H1 (cell line): Measurements from ENCODE around the gene MXD1. TPM values are rescaled to one million over a fixed set of nuclear protein-coding genes. Genes with fewer than 3 reads are reported as not detected.

ENCODE experiments used
- CTCF ChIA-PET: fragments of 300-600 bp; sonication (Branson Sonifier 250); formaldehyde crosslinking; loops from one replicate; lab custom pipeline; 2021; ENCODE audit not compliant: partially characterized antibody; lab: Charles Lee
- POLR2A ChIA-PET: fragments of 300-600 bp; sonication (Branson Sonifier 250); formaldehyde crosslinking; loops from one replicate; lab custom pipeline; 2021; ENCODE audit warnings: inconsistent platforms; ENCODE audit not compliant: partially characterized antibody; lab: Charles Lee
- DNase-seq, 2 experiments: peaks; one replicate each; pipeline versions ENCODE4 v3.0.0 to v3.0.0-alpha.2; 2010 to 2022; ENCODE audit warnings: low spot score in 2 of 2, low read depth in 1 of 2, mixed read lengths in 1 of 2
- FAIRE-seq: peaks from 2 replicates; lab custom pipeline; 2011; peaks lifted over from hg19 to GRCh38; lab: Jason Lieb, UNC
- H2AFZ ChIP-seq: 2 replicates; pipeline ENCODE4 v1.8.1; 2012; ENCODE audit warnings: low read length, inconsistent platforms
- H2AK5ac ChIP-seq: 2 replicates; pipeline ENCODE4 v1.6.1; 2013; ENCODE audit warnings: low read depth, low read length
- H2BK120ac ChIP-seq: replicated peaks from 2 replicates; pipeline ENCODE3; 2013; ENCODE audit warnings: low read depth, low read length, inconsistent platforms
- H2BK12ac ChIP-seq: 2 replicates; pipeline ENCODE4 v1.6.1; 2013; ENCODE audit warnings: low read depth, low read length
- H2BK15ac ChIP-seq: 2 replicates; pipeline ENCODE4 v1.6.1; 2013; ENCODE audit warnings: low read length
- H2BK20ac ChIP-seq: 2 replicates; pipeline ENCODE4 v1.6.1; 2013; ENCODE audit warnings: low read length
- H2BK5ac ChIP-seq: 2 replicates; pipeline ENCODE4 v1.6.1; 2013; ENCODE audit warnings: low read depth, low read length
- H3K14ac ChIP-seq: 2 replicates; pipeline ENCODE4 v1.6.1; 2013; ENCODE audit warnings: inconsistent platforms; ENCODE audit not compliant: insufficient read length
- H3K18ac ChIP-seq: 2 replicates; pipeline ENCODE4 v1.6.1; 2013; ENCODE audit warnings: low read length; ENCODE audit errors: extremely low read depth
- H3K23ac ChIP-seq: 2 replicates; pipeline ENCODE4 v1.6.1; 2013; ENCODE audit warnings: inconsistent platforms; ENCODE audit not compliant: insufficient read length
- H3K23me2 ChIP-seq: 2 replicates; pipeline ENCODE4 v1.6.1; 2013; ENCODE audit warnings: low read depth, low read length
- H3K27ac ChIP-seq: 2 replicates; pipeline ENCODE4 v1.6.1; 2011; ENCODE audit warnings: low read depth, low read length, inconsistent platforms
- H3K27me3 ChIP-seq, 4 experiments: replicated peaks in 1 of 4; 1 replicate in 1 of 4; 2 replicates in 3 of 4; pipeline versions ENCODE4 v1.6.1 to v1.8.1; 2011 to 2013; ENCODE audit warnings: low read length in 3 of 4, mild to moderate bottlenecking in 3 of 4, inconsistent platforms in 2 of 4, mixed read lengths in 2 of 4, moderate library complexity in 1 of 4; ENCODE audit not compliant: control insufficient read depth in 3 of 4, insufficient read depth in 3 of 4; ENCODE audit errors: extremely low read depth in 1 of 4
- H3K36me3 ChIP-seq, 4 experiments: 2 replicates each; pipeline versions ENCODE4 v1.6.1 to v1.8.1; 2011 to 2013; ENCODE audit warnings: mild to moderate bottlenecking in 4 of 4, low read length in 3 of 4, moderate library complexity in 2 of 4, control low read depth in 1 of 4, inconsistent platforms in 1 of 4; ENCODE audit not compliant: insufficient read depth in 4 of 4, control insufficient read depth in 2 of 4
- H3K4ac ChIP-seq: replicated peaks from 2 replicates; pipeline ENCODE3; 2013; ENCODE audit warnings: low read length, low read depth, mixed read lengths, inconsistent platforms; ENCODE audit not compliant: insufficient read length
- H3K4me1 ChIP-seq, 4 experiments: replicated peaks in 1 of 4; 1 replicate in 1 of 4; 2 replicates in 3 of 4; pipeline versions ENCODE4 v1.6.1 to v1.8.1; 2011 to 2013; ENCODE audit warnings: low read length in 3 of 4, inconsistent platforms in 2 of 4, mixed read lengths in 1 of 4; ENCODE audit not compliant: insufficient read depth in 4 of 4, control insufficient read depth in 3 of 4
- H3K4me2 ChIP-seq, 2 experiments: 2 replicates each; pipeline versions ENCODE4 v1.6.1 to v1.8.1; 2011 to 2013; ENCODE audit warnings: low read depth in 2 of 2, low read length in 2 of 2, control low read depth in 1 of 2, inconsistent platforms in 1 of 2, mild to moderate bottlenecking in 1 of 2; ENCODE audit not compliant: insufficient read depth in 1 of 2
- H3K4me3 ChIP-seq, 4 experiments: fragments of 200-600, 300-600 bp in 1 of 4; sonication (generic), shearing (Covaris generic), sonication (Bioruptor Twin) in 1 of 4; 2 replicates each; pipeline versions ENCODE4 v1.5.1 to v1.8.1; 2011 to 2016; ENCODE audit warnings: low read length in 4 of 4, low read depth in 3 of 4, control low read depth in 2 of 4, inconsistent platforms in 2 of 4, mild to moderate bottlenecking in 2 of 4, mixed read lengths in 1 of 4, moderate library complexity in 1 of 4; ENCODE audit not compliant: insufficient read depth in 2 of 4; ENCODE audit errors: extremely low read depth in 1 of 4
- H3K56ac ChIP-seq: replicated peaks from 2 replicates; pipeline ENCODE3; 2013; ENCODE audit warnings: low read depth, mild to moderate bottlenecking, mixed read lengths, low read length, inconsistent platforms; ENCODE audit not compliant: insufficient read length
- H3K79me1 ChIP-seq: 2 replicates; pipeline ENCODE4 v1.6.1; 2013; ENCODE audit warnings: low read depth, low read length, control low read depth
- H3K79me2 ChIP-seq, 2 experiments: 2 replicates each; pipeline versions ENCODE4 v1.6.1 to v1.8.1; 2012 to 2013; ENCODE audit warnings: low read length in 2 of 2, mild to moderate bottlenecking in 2 of 2, inconsistent platforms in 1 of 2; ENCODE audit not compliant: insufficient read depth in 2 of 2, control insufficient read depth in 1 of 2
- H3K9ac ChIP-seq, 4 experiments: replicated peaks in 1 of 4; 1 replicate in 1 of 4; 2 replicates in 3 of 4; pipeline versions ENCODE4 v1.6.1 to v1.8.1; 2011 to 2013; ENCODE audit warnings: low read depth in 3 of 4, low read length in 3 of 4, control low read depth in 2 of 4, mild to moderate bottlenecking in 2 of 4, moderate library complexity in 2 of 4, inconsistent platforms in 1 of 4; ENCODE audit errors: extremely low read depth in 1 of 4
- H3K9me3 ChIP-seq, 2 experiments: 2 replicates each; pipeline versions ENCODE4 v1.6.1 to v1.8.1; 2012 to 2013; ENCODE audit warnings: mild to moderate bottlenecking in 2 of 2, moderate library complexity in 2 of 2, control low read depth in 1 of 2, inconsistent platforms in 1 of 2, low read depth in 1 of 2, low read length in 1 of 2, mixed read lengths in 1 of 2; ENCODE audit not compliant: insufficient read depth in 2 of 2
- H4K20me1 ChIP-seq, 2 experiments: replicated peaks in 1 of 2; 2 replicates each; pipeline versions ENCODE3 to v1.8.1; 2011 to 2013; ENCODE audit warnings: inconsistent platforms in 2 of 2, low read length in 2 of 2, mild to moderate bottlenecking in 1 of 2; ENCODE audit not compliant: insufficient read depth in 2 of 2, control insufficient read depth in 1 of 2
- H4K5ac ChIP-seq: 2 replicates; pipeline ENCODE4 v1.6.1; 2013; ENCODE audit warnings: low read length, low read depth, mixed read lengths, inconsistent platforms; ENCODE audit not compliant: insufficient read length
- H4K8ac ChIP-seq: 2 replicates; pipeline ENCODE4 v1.8.0; 2013; ENCODE audit warnings: mild to moderate bottlenecking, moderate library complexity, low read length, inconsistent platforms; ENCODE audit not compliant: insufficient read depth; ENCODE audit errors: extremely low read depth
- H4K91ac ChIP-seq: replicated peaks from 2 replicates; pipeline ENCODE3; 2013; ENCODE audit warnings: low read length, mixed read lengths, inconsistent platforms; ENCODE audit not compliant: insufficient read length
- CBX8 ChIP-seq: fragments of 300-800, 300-1000 bp; sonication (generic); IDR thresholded peaks from 2 replicates; pipeline ENCODE4 v1.7.1; 2016; ENCODE audit warnings: low read depth, low read length, borderline replicate concordance
- CREB1 ChIP-seq: IDR thresholded peaks from 2 replicates; pipeline ENCODE4 v1.6.1; 2012; ENCODE audit warnings: inconsistent platforms
- CTBP2 ChIP-seq: IDR thresholded peaks from 2 replicates; pipeline ENCODE4 v1.7.0; 2011; ENCODE audit warnings: borderline replicate concordance, mild to moderate bottlenecking, moderate library complexity, mixed read lengths, low read length; ENCODE audit not compliant: insufficient read depth, insufficient read length
- KDM4A ChIP-seq: IDR thresholded peaks from one replicate; pipeline ENCODE4 v1.7.1; 2012; ENCODE audit warnings: low read depth, mild to moderate bottlenecking, moderate library complexity, low read length, inconsistent platforms; ENCODE audit not compliant: severe bottlenecking
- KDM5A ChIP-seq: fragments of 200-600 bp; IDR thresholded peaks from 2 replicates; pipeline ENCODE4 v1.7.1; 2012; ENCODE audit warnings: mild to moderate bottlenecking, low read length, inconsistent platforms, mixed read lengths
- MAFK ChIP-seq: IDR thresholded peaks from 2 replicates; pipeline ENCODE4 v1.6.1; 2012; ENCODE audit warnings: low read depth, mild to moderate bottlenecking, improper control_type of control experiment, low read length
- POLR2AphosphoS5 ChIP-seq: IDR thresholded peaks from 2 replicates; pipeline ENCODE4 v1.6.1; 2011; ENCODE audit warnings: low read depth, low read length
- POU5F1 ChIP-seq: IDR thresholded peaks from 2 replicates; pipeline ENCODE4 v1.6.1; 2011; ENCODE audit warnings: low read depth, mild to moderate bottlenecking, low read length, moderate library complexity
- ZNF274 ChIP-seq: IDR thresholded peaks from 2 replicates; pipeline ENCODE4 v1.7.0; 2012; ENCODE audit warnings: low read length, borderline replicate concordance; ENCODE audit errors: extremely low read depth
- WGBS, 2 experiments: shearing (Covaris generic) in 1 of 2; methylation state at CpG; one replicate each; pipeline versions ENCODE4 v1.1.6 to v1.1.7; 2013 to 2015; ENCODE audit warnings: low lambda C conversion rate in 2 of 2, mixed read lengths in 2 of 2, inconsistent platforms in 1 of 2, low coverage in 1 of 2, missing lambda C conversion rate in 1 of 2; ENCODE audit not compliant: insufficient replicate concordance in 2 of 2, insufficient coverage in 1 of 2, insufficient read length in 1 of 2; ENCODE audit errors: extremely low coverage in 1 of 2, missing lambda C conversion rate in 1 of 2; 5-methylcytosine and 5-hydroxymethylcytosine counted together
- polyA plus RNA-seq, 7 experiments: library from polyadenylated mRNA; depleted of rRNA in 3 of 7; stranded (reverse) in 5 of 7; unstranded in 2 of 7; fragments of >200 nt in 5 of 7; fragments of 200-250 nt in 2 of 7; gene quantifications; 1 replicate in 5 of 7; 2 replicates in 1 of 7; 4 replicates in 1 of 7; pipeline versions ENCODE4 v1.2.1 to v1.2.3, GENCODE V29; 2011 to 2013; ENCODE audit warnings: missing spikeins in 2 of 7, mixed read lengths in 2 of 7
- total RNA-seq: library from RNA; stranded (reverse); fragmentation: NEBNext Ultra II Directional; extraction: Animal tissue kit (Norgen Biotek cat#: 25700); gene quantifications from 2 replicates; pipeline ENCODE4 v1.2.1, GENCODE V29; 2021
- TF ChIP-seq, protein P1 (sequence below): IDR thresholded peaks from 2 replicates; pipeline ENCODE4 v1.6.1; 2012; ENCODE audit warnings: inconsistent platforms

MXD1 gene
- total and polyA plus RNA-seq, 2 of the 8 experiments (the other 6 are each of a cell fraction or from before 2014, with no cell fraction given), result 1.6 to 2.6 TPM

DNA sequence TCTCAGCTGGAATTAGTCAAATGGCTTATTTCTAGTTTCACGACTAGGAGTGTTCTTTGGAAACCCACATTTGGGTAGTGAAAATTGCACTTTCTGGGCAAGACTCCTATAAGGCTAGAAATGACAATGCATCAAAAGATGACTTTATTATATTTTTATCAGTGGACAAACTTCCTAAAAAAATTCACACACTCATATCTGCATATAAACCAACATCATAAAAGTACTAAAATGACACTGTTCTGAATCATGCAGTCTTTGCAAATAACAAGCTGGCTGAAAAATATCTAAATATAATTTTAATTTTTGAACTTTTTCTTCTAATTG lies 17.6 kb downstream of the MXD1 start:
- H3K56ac ChIP-seq, result no peak overlapping the region
- WGBS, 2 experiments, result 94% methylated on average over 1 of the region's 1 CpG; no CpG with 5 or more reads in 1 of the 2 experiments
- H3K4me2 ChIP-seq, result no peak overlapping the region
- TF ChIP-seq, protein P1, sequence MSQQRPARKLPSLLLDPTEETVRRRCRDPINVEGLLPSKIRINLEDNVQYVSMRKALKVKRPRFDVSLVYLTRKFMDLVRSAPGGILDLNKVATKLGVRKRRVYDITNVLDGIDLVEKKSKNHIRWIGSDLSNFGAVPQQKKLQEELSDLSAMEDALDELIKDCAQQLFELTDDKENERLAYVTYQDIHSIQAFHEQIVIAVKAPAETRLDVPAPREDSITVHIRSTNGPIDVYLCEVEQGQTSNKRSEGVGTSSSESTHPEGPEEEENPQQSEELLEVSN, result no peak
- TF ChIP-seq POLR2AphosphoS5, result no peak
- no peak for TF ChIP-seq KDM4A
- TF ChIP-seq CBX8, result no peak
- no peak for TF ChIP-seq KDM5A
- TF ChIP-seq MAFK, result no peak
- TF ChIP-seq POU5F1, result no peak
- TF ChIP-seq CTBP2, result no peak
- TF ChIP-seq ZNF274, result no peak
- TF ChIP-seq CREB1, result no peak
- H3K4me3 ChIP-seq, result no peak overlapping the region
- H4K20me1 ChIP-seq, result no peaks in the 10 kb centered on the region
- H2BK20ac ChIP-seq, result no peak overlapping the region
- no peak overlapping the region for H3K9ac ChIP-seq
- H3K9me3 ChIP-seq, result no peaks in the 10 kb centered on the region
- no peak overlapping the region for H2AK5ac ChIP-seq
- FAIRE-seq (no peak), DNase-seq (no peak)
- no peak overlapping the region for H3K27ac ChIP-seq
- no peaks in the 10 kb centered on the region for H3K23me2 ChIP-seq
- H3K79me2 ChIP-seq, result no peaks in the 10 kb centered on the region
- POLR2A ChIA-PET, result no interaction called here
- H2BK120ac ChIP-seq, result no peak overlapping the region
- CTCF ChIA-PET, result interaction anchor here (0.9 to 2.8 kb wide), 4 partner anchors 11 to 139 kb away, joined by 3 to 11 read pairs (median 4); no protein-coding TSS in a partner anchor
- no peak overlapping the region for H2BK15ac ChIP-seq
- H4K91ac ChIP-seq, result no peak overlapping the region
- no peak overlapping the region for H2BK5ac ChIP-seq
- no peaks in the 10 kb centered on the region; a peak in 1 of 8 replicates for H3K36me3 ChIP-seq
- peaks cover 0 to 6% (median 3%) of the 10 kb centered on the region in 4 experiments; a peak in 3 of 7 replicates for H3K4me1 ChIP-seq
- no peak overlapping the region for H4K5ac ChIP-seq
- H3K27me3 ChIP-seq, result no peaks in the 10 kb centered on the region
- H4K8ac ChIP-seq, result no peak overlapping the region
- no peak overlapping the region for H3K23ac ChIP-seq
- no peak overlapping the region for H2BK12ac ChIP-seq
- H3K4ac ChIP-seq, result no peak overlapping the region
- no peak overlapping the region for H3K18ac ChIP-seq
- H3K14ac ChIP-seq, result no peak overlapping the region
- no peaks in the 10 kb centered on the region for H3K79me1 ChIP-seq
- H2AFZ ChIP-seq, result no peak overlapping the region
